Measurements from ENCODE around the gene GEMIN8. TPM values are rescaled to one million over a fixed set of nuclear protein-coding genes. Genes with fewer than 3 reads are reported as not detected.

Gene GEMIN8
- polyA plus RNA-seq, 2 of the 4 experiments (the other 2 are of a cell fraction) = 13.9 to 21.8 TPM

DNA sequence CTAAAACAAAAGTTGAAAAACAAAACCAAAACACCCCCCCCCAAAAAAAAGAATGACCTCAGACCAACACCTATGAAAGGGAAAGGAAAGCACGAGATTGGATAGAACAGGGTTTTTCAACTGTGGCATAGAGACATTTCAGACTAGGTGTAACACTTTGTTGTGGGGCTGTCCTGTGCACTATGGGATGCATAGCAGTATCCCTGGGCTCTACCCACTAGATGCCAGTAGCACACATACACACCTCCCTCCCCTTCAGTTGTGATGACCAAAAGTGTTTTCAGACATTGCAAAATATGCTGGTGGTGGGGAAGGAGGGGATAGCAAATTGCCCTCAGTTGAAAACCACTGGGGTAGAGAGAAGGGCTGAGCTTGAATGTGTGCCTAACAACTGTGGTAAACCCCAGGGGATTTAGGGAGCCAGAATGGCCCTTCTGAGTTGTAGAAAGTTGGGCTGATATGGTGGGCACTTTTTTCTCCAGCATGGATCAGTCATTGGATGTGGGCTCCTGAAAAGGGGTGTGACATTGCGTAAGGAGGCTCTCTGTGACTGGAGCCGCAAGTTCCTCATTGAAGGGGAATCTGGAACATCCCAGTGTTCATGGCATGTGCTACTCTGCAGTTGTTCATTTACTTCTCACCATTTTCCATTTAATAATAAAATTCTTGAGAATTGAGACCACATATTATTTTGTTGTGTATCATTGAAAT, 8.8 kb upstream of the GEMIN8 start:
- H3K27ac ChIP-seq = no peak overlapping the region
- WGBS (ENCODE audit: missing lambda C conversion rate) = 30% methylated on average over 3 of the region's 3 CpGs

DNA sequence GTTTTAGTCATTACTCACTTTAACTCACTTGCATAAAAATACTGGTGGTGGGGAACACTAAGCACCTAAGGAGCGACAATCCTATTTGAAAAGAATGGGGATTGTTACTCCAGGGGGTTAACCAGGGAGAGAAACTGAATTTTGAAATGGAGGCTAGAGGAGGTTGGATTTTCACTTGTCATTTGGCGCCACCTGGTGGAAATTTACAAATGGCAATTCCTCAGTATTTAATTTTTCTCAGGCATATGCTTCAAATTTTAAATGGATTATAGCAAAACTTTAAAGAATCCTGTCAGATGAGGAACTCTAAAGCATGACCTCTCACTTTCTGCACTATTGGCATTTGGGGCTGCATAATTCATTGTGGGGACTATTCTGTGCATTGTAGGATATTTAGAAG, 2.7 kb upstream of the GEMIN8 start:
- ATAC-seq (no peak), FAIRE-seq (peak; percentile 96), DNase-seq (ENCODE audit: low read depth in 1 of 2, low spot score in 1 of 2) (peak; percentile 23 to 53)
- Histone ChIP-seq H3K4me1 (peaks cover 19% of the 10 kb centered on the region), H3K27ac (0 out of 6 replicates have a peak overlapping the region, but pooled peaks of 1 of the 2 experiments have one; percentile 46), H3K4me2 (no peak overlapping the region), H3K9me3 (no peaks in the 10 kb centered on the region), H3K4me3 (no peak overlapping the region)
- 0% methylated on average over 2 of the region's 2 CpGs for WGBS (ENCODE audit: missing lambda C conversion rate)
- CTCF ChIA-PET = interaction anchor here (0.6 to 3.8 kb wide), 16 partner anchors 19 to 1219 kb away, joined by 3 to 28 read pairs (median 4); no protein-coding TSS in a partner anchor
- POLR2A ChIA-PET = no interaction called here
- TF ChIP-seq POLR2A (IDR thresholded peaks at IDR 0.05; ENCODE audit: low read length) (no peak), POLR2AphosphoS2 (conservative IDR thresholded peaks at IDR 0.05; ENCODE audit: low read length) (no peak), SMC3 (IDR thresholded peaks at IDR 0.05) (peak; percentile 81), RFX5 (IDR thresholded peaks at IDR 0.05) (no peak), HOXB13 (CRISPR knock-in tag; IDR thresholded peaks at IDR 0.05; ENCODE audit: low read depth) (no peak), MAFK (IDR thresholded peaks at IDR 0.05; ENCODE audit: partially characterized antibody) (no peak), PHF8 (IDR thresholded peaks at IDR 0.05; ENCODE audit: borderline replicate concordance, low read depth) (no peak), FOSL2 (IDR thresholded peaks at IDR 0.05) (no peak), FOSL2 (CRISPR knock-in tag; IDR thresholded peaks at IDR 0.05) (no peak), NR3C1 (IDR thresholded peaks at IDR 0.05) (no peak), RAD21 (conservative IDR thresholded peaks at IDR 0.05 in 1 of 2, IDR thresholded peaks at IDR 0.05 in 1 of 2) (peak; percentile 86 to 89), EP300 (IDR thresholded peaks at IDR 0.05) (no peak), FOXS1 (CRISPR knock-in tag; IDR thresholded peaks at IDR 0.05) (no peak), JUNB (IDR thresholded peaks at IDR 0.05) (no peak)
- TF ChIP-seq, protein P1, sequence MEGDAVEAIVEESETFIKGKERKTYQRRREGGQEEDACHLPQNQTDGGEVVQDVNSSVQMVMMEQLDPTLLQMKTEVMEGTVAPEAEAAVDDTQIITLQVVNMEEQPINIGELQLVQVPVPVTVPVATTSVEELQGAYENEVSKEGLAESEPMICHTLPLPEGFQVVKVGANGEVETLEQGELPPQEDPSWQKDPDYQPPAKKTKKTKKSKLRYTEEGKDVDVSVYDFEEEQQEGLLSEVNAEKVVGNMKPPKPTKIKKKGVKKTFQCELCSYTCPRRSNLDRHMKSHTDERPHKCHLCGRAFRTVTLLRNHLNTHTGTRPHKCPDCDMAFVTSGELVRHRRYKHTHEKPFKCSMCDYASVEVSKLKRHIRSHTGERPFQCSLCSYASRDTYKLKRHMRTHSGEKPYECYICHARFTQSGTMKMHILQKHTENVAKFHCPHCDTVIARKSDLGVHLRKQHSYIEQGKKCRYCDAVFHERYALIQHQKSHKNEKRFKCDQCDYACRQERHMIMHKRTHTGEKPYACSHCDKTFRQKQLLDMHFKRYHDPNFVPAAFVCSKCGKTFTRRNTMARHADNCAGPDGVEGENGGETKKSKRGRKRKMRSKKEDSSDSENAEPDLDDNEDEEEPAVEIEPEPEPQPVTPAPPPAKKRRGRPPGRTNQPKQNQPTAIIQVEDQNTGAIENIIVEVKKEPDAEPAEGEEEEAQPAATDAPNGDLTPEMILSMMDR (IDR thresholded peaks at IDR 0.05) = peak; percentile 81

More for the DNA sequence above, 8.8 kb upstream of the GEMIN8 start:
- ChIA-PET CTCF (interaction anchor here (0.6 to 1.6 kb wide), 5 partner anchors 675 to 1203 kb away, joined by 3 to 6 read pairs (median 4); no protein-coding TSS in a partner anchor), POLR2A (no interaction called here)
- Histone ChIP-seq H3K4me3 (no peak overlapping the region), H3K9me3 (no peaks in the 10 kb centered on the region), H3K4me2 (no peak overlapping the region), H3K4me1 (no peaks in the 10 kb centered on the region)
- ATAC-seq (peak in 1 of 2 experiments; percentile 50; a peak in 1 of 6 replicates), DNase-seq (ENCODE audit: low read depth in 1 of 2, low spot score in 1 of 2) (no peak), FAIRE-seq (peak; percentile 39)
- no peak for TF ChIP-seq KDM1A (IDR thresholded peaks at IDR 0.05; ENCODE audit: low read depth)
- TF ChIP-seq CEBPB (IDR thresholded peaks at IDR 0.05) = peak in 1 of 2 experiments; percentile 29; a peak in 1 of 4 replicates
- TF ChIP-seq SREBF2 (IDR thresholded peaks at IDR 0.05) = no peak

DNA sequence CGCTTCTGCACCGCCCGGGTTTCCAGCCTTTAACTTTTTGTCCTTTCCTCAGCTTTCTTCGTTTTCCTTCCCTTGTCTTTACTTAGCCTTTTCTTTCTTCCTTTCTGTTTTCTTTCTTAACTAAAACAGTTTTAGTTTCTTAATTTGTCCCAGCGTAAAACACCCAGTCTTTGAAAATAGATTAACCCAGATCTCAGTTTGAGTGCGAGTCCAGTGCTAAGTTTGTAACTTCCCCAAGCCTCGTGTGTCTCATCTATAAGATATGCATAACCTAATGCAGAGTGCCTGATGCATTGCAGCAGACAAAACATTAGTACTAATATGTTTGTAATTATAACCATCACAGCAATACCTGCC, 460 bp upstream of the GEMIN8 start:
- peak in 1 of 2 experiments; percentile 17; a peak in 1 of 6 replicates for ATAC-seq
- Histone ChIP-seq H3K4me1 (peaks cover 25% of the 10 kb centered on the region), H3K4me3 (peak overlapping the region; percentile 87), H3K9me3 (no peaks in the 10 kb centered on the region), H3K27ac (peak overlapping the region; percentile 94 to 97), H3K4me2 (peak overlapping the region; percentile 89)
- TF ChIP-seq NFE2L2 (conservative IDR thresholded peaks at IDR 0.05; ENCODE audit: low read length) (no peak), FOXS1 (CRISPR knock-in tag; IDR thresholded peaks at IDR 0.05) (no peak), RCOR1 (IDR thresholded peaks at IDR 0.05; ENCODE audit: low read depth, low read length) (no peak)
- TF ChIP-seq, protein P2, sequence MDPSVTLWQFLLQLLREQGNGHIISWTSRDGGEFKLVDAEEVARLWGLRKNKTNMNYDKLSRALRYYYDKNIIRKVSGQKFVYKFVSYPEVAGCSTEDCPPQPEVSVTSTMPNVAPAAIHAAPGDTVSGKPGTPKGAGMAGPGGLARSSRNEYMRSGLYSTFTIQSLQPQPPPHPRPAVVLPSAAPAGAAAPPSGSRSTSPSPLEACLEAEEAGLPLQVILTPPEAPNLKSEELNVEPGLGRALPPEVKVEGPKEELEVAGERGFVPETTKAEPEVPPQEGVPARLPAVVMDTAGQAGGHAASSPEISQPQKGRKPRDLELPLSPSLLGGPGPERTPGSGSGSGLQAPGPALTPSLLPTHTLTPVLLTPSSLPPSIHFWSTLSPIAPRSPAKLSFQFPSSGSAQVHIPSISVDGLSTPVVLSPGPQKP (IDR thresholded peaks at IDR 0.05; ENCODE audit: low read depth, low read length) = no peak
- CTCF ChIA-PET = interaction anchor here (1.1 to 2.1 kb wide), 6 partner anchors 280 to 525 kb away, joined by 3 to 9 read pairs (median 4); no protein-coding TSS in a partner anchor
- no peak for DNase-seq (ENCODE audit: low read depth in 1 of 2, low spot score in 1 of 2)
- FAIRE-seq = peak; percentile 32
- POLR2A ChIA-PET = interaction anchor here (0.6 to 2.3 kb wide), 9 partner anchors 35 to 1645 kb away, joined by 3 to 20 read pairs (median 4); partner anchors contain the start of genes FANCB, MOSPD2, OFD1 and RAB9A
- WGBS (ENCODE audit: missing lambda C conversion rate) = under 1% methylated on average over 7 of the region's 7 CpGs
